Islet of Langerhans (tissue), 1 donor: ENCODE results near the gene MINDY1.

Experiments used
- FAIRE-seq: peaks from one replicate; lab custom pipeline; 2011; peaks lifted over from hg19 to GRCh38; lab: Jason Lieb, UNC

The MINDY1 gene

GRCh38 chr1:150985179-150985825, 21.4 kb downstream of the MINDY1 start:
- FAIRE-seq: no peak

- FAIRE-seq: no peak
Measured at GRCh38 chr1:150981805-150982712, 24.6 kb downstream of the MINDY1 start, which contains the start of gene ANXA9. ANXA9 (plus strand) TSS chr1:150982292; CDS start chr1:150983106, 814 bp downstream.

- no peak for FAIRE-seq
Measured at GRCh38 chr1:150981177-150981804, 25.4 kb downstream of the MINDY1 start.

GRCh38 chr1:150979092-150980056, 27.3 kb downstream of the MINDY1 start:
- peak; percentile 69 for FAIRE-seq

GRCh38 chr1:150976879-150977694, 29.6 kb downstream of the MINDY1 start:
- FAIRE-seq: no peak

GRCh38 chr1:150976401-150976821, 30.3 kb downstream of the MINDY1 start:
- FAIRE-seq: no peak

- FAIRE-seq: no peak
Measured at GRCh38 chr1:150974580-150975478, 31.9 kb downstream of the MINDY1 start, which contains the start of gene CERS2. CERS2 (minus strand) TSS chr1:150974835; CDS start chr1:150969090, 5,745 bp downstream.

GRCh38 chr1:150973836-150974579, 32.7 kb downstream of the MINDY1 start:
- no peak for FAIRE-seq

GRCh38 chr1:150973258-150973835, 33.4 kb downstream of the MINDY1 start:
- no peak for FAIRE-seq

- FAIRE-seq: no peak
Measured at GRCh38 chr1:150972417-150972940, 34.2 kb downstream of the MINDY1 start.

GRCh38 chr1:150971583-150972416, 34.9 kb downstream of the MINDY1 start:
- FAIRE-seq: no peak

GRCh38 chr1:150970808-150971582, 35.7 kb downstream of the MINDY1 start:
- no peak for FAIRE-seq

- no peak for FAIRE-seq
Measured at GRCh38 chr1:150969626-150970025, 37.1 kb downstream of the MINDY1 start.

- FAIRE-seq: no peak
Measured at GRCh38 chr1:150968491-150968890, 38.2 kb downstream of the MINDY1 start.

GRCh38 chr1:150967936-150968335, 38.8 kb downstream of the MINDY1 start:
- no peak for FAIRE-seq

- FAIRE-seq: no peak
Measured at GRCh38 chr1:150966011-150966410, 40.7 kb downstream of the MINDY1 start.

GRCh38 chr1:150965605-150966004, 41.1 kb downstream of the MINDY1 start:
- no peak for FAIRE-seq
